ENCODE results near the gene LACC1. TPM values are rescaled to one million over a fixed set of nuclear protein-coding genes. Genes with fewer than 3 reads are reported as not detected.

The LACC1 gene
- total and polyA plus RNA-seq, 2 of the 13 experiments (the other 11 are each of a cell fraction or from before 2014, with no cell fraction given): 0.92 to 1.7 TPM

- ChIA-PET POLR2A (no interaction called here), CTCF (ENCODE audit: low intra/inter-chr PET ratio, low total read pairs) (no interaction called here)
- H3K4me2 ChIP-seq (ENCODE audit: low read depth, low read length): no peak overlapping the region
- no peaks in the 10 kb centered on the region for H4K20me1 ChIP-seq (ENCODE audit: insufficient read depth, low read length)
- H3K4me3 ChIP-seq (replicated peaks in 1 of 3; ENCODE audit: insufficient read depth in 1 of 3, low read depth in 2 of 3, low read length in 3 of 3): no peak overlapping the region
- H3K27ac ChIP-seq (ENCODE audit: extremely low read length, insufficient read depth, low read length): no peak overlapping the region
- WGBS (ENCODE audit: low lambda C conversion rate): 7% methylated on average over 1 of the region's 1 CpG
- TF ChIP-seq NFYC (CRISPR knock-in tag; IDR thresholded peaks at IDR 0.05): no peak
- no peak for TF ChIP-seq ZNF574 (CRISPR knock-in tag; IDR thresholded peaks at IDR 0.05)
- TF ChIP-seq YEATS2 (CRISPR knock-in tag; IDR thresholded peaks at IDR 0.05; ENCODE audit: borderline replicate concordance): no peak
- no peak for TF ChIP-seq ZNF207 (IDR thresholded peaks at IDR 0.05; ENCODE audit: borderline replicate concordance)
- TF ChIP-seq ZNF280D (CRISPR knock-in tag; IDR thresholded peaks at IDR 0.05): no peak
- TF ChIP-seq MED13 (CRISPR knock-in tag; IDR thresholded peaks at IDR 0.05): no peak
- no peak for TF ChIP-seq ARNTL (CRISPR knock-in tag; IDR thresholded peaks at IDR 0.05)
- no peak for TF ChIP-seq GABPA (IDR thresholded peaks at IDR 0.05; ENCODE audit: low read depth, low read length)
- TF ChIP-seq GABPA (CRISPR knock-in tag; IDR thresholded peaks at IDR 0.05; ENCODE audit: low read depth): no peak
- no peak overlapping the region for H2AFZ ChIP-seq (ENCODE audit: low read length)
- no peaks in the 10 kb centered on the region for H3K36me3 ChIP-seq (replicated peaks in 1 of 2; ENCODE audit: control insufficient read depth in 1 of 2, insufficient read depth in 2 of 2, low read length in 2 of 2)
- in situ Hi-C loops (cut with HindIII; ENCODE audit: extremely low pct_ligation_motif_present, low pct_unique_long_range_greater_than_20kb) (no loop called here), intact Hi-C loops (cut with micrococcal nuclease; ENCODE audit: unreplicated experiment) (no loop called here)
- H3K27me3 ChIP-seq (ENCODE audit: control insufficient read depth in 1 of 2, insufficient read depth in 2 of 2, low read length in 2 of 2): no peaks in the 10 kb centered on the region
- no TSS peak for BruUV-seq (replicated peaks)
- no peak for FAIRE-seq
- no peak overlapping the region for H3K9ac ChIP-seq (ENCODE audit: insufficient read depth, low read depth, low read length)
- H3K9me3 ChIP-seq (ENCODE audit: low read length): no peaks in the 10 kb centered on the region
- no peaks in the 10 kb centered on the region for H3K4me1 ChIP-seq (ENCODE audit: insufficient read depth, low read length)
- no peak for ATAC-seq
- DNase-seq (ENCODE audit: low spot score): no peak
- no peaks in the 10 kb centered on the region for H3K79me2 ChIP-seq (ENCODE audit: insufficient read depth, low read length)
Observed at GRCh38 chr13:43942286-43942685, 62.6 kb downstream of the LACC1 start.

Other genes with a start within 250 kb of the LACC1 start
- gene ENOX1, start 92.9 kb upstream of the LACC1 start, total RNA-seq (2016; rRNA removed; fragmentation: Illumina TruSeq; extraction: Trizol): not detected in 2 replicates
- 0.05 TPM in 1 of 2 replicates, not detected in the other for gene ENOX1, start 92.9 kb upstream of the LACC1 start, polyA plus RNA-seq (2011; rRNA removed)
- gene CCDC122, start 164 bp upstream of the LACC1 start, total RNA-seq (2016; rRNA removed; fragmentation: Illumina TruSeq; extraction: Trizol): 3.5 and 5.1 TPM in 2 replicates
- gene CCDC122, start 164 bp upstream of the LACC1 start, polyA plus RNA-seq (2011; rRNA removed): 0.32 and 0.37 TPM in 2 replicates

Data from HepG2 (cell line).